Karpas-422 (cell line): ENCODE results near the gene PGP. TPM values are rescaled to one million over a fixed set of nuclear protein-coding genes. Genes with fewer than 3 reads are reported as not detected.

Experiments
- DNase-seq: peaks from one replicate; pipeline ENCODE4 v3.0.0-alpha.2; 2015
- H2AFZ ChIP-seq: fragments of 200-600 bp; sonication (generic); 2 replicates; pipeline ENCODE4 v1.6.1; 2014; ENCODE audit warnings: antibody characterized with exemption, low read length, mixed read lengths
- H3K27ac ChIP-seq: fragments of 200-600 bp; sonication (generic); 2 replicates; pipeline ENCODE4 v1.5.1; 2014; ENCODE audit warnings: mild to moderate bottlenecking, low read length, moderate library complexity
- H3K27me3 ChIP-seq: fragments of 200-600 bp; sonication (generic); 2 replicates; pipeline ENCODE4 v1.6.1; 2014; ENCODE audit warnings: low read length, mixed read lengths
- H3K36me3 ChIP-seq: fragments of 200-600 bp; sonication (generic); 2 replicates; pipeline ENCODE4 v1.6.1; 2014; ENCODE audit warnings: low read length, mixed read lengths; ENCODE audit not compliant: insufficient read depth
- H3K4me1 ChIP-seq: fragments of 200-600 bp; sonication (generic); 2 replicates; pipeline ENCODE4 v1.6.1; 2014; ENCODE audit warnings: mild to moderate bottlenecking, low read length, mixed read lengths
- H3K4me2 ChIP-seq: fragments of 200-600 bp; sonication (generic); 2 replicates; pipeline ENCODE4 v1.6.1; 2014; ENCODE audit warnings: low read length, low read depth, mild to moderate bottlenecking; ENCODE audit not compliant: poor library complexity, severe bottlenecking
- H3K4me3 ChIP-seq: fragments of 200-600 bp; sonication (generic); 2 replicates; pipeline ENCODE4 v1.5.1; 2014; ENCODE audit warnings: mild to moderate bottlenecking, antibody characterized with exemption, low read length, mixed read lengths
- H3K79me2 ChIP-seq: fragments of 200-600 bp; sonication (generic); 2 replicates; pipeline ENCODE4 v1.6.1; 2014; ENCODE audit warnings: mild to moderate bottlenecking, low read length, mixed read lengths
- H3K9ac ChIP-seq: fragments of 200-600 bp; sonication (generic); 2 replicates; pipeline ENCODE4 v1.6.0; 2014; ENCODE audit warnings: low read length
- H3K9me2 ChIP-seq: fragments of 200-600 bp; sonication (generic), shearing (Covaris generic); replicated peaks from 2 replicates; pipeline ENCODE4 v1.6.0; 2014; ENCODE audit warnings: mild to moderate bottlenecking, low read length, moderate library complexity; ENCODE audit not compliant: insufficient read depth
- H3K9me3 ChIP-seq: fragments of 300-700, 200-600 bp; sonication (generic); 2 replicates; pipeline ENCODE4 v1.6.1; 2014; ENCODE audit warnings: low read length, mixed read lengths
- H4K20me1 ChIP-seq: fragments of 200-600 bp; sonication (generic); 2 replicates; pipeline ENCODE4 v1.6.1; 2014; ENCODE audit warnings: mild to moderate bottlenecking, antibody characterized with exemption, low read length, low read depth; ENCODE audit not compliant: insufficient read depth
- total RNA-seq: library from RNA; depleted of rRNA; stranded (reverse); fragments of >200 nt; shearing (Covaris generic); gene quantifications from 2 replicates; pipeline ENCODE4 v1.2.3, GENCODE V29; 2014; ENCODE audit warnings: low replicate concordance

PGP gene
- total RNA-seq, 1 experiment from 2014 or later: 26.5 TPM

GRCh38 chr16:2235695-2236336 lies 21.2 kb upstream of the PGP start:
- Histone ChIP-seq H3K4me2 (no peak overlapping the region), H3K9me3 (no peaks in the 10 kb centered on the region), H3K27me3 (no peaks in the 10 kb centered on the region), H3K4me3 (no peak overlapping the region), H3K9me2 (no peaks in the 10 kb centered on the region), H3K36me3 (no peaks in the 10 kb centered on the region; the same call in 1 of the 2 replicates), H3K4me1 (no peaks in the 10 kb centered on the region), H3K27ac (no peak overlapping the region), H4K20me1 (0 out of 2 replicates have a peak, but pooled peaks cover 3% of the 10 kb centered on the region), H3K9ac (no peak overlapping the region), H3K79me2 (no peaks in the 10 kb centered on the region), H2AFZ (no peak overlapping the region)
- DNase-seq: no peak

GRCh38 chr16:2235234-2235651 lies 20.6 kb upstream of the PGP start:
- DNase-seq: no peak
- no peak overlapping the region for H3K9ac ChIP-seq

GRCh38 chr16:2234813-2235170 lies 20.2 kb upstream of the PGP start:
- 0 out of 2 replicates have a peak, but pooled peaks cover 3% of the 10 kb centered on the region for H4K20me1 ChIP-seq
- no peak for DNase-seq
- no peaks in the 10 kb centered on the region for H3K9me2 ChIP-seq
- no peak overlapping the region for H3K9ac ChIP-seq
- H3K27me3 ChIP-seq: no peaks in the 10 kb centered on the region
- H3K9me3 ChIP-seq: no peaks in the 10 kb centered on the region
- no peak overlapping the region for H3K4me2 ChIP-seq
- H3K27ac ChIP-seq: no peak overlapping the region
- H2AFZ ChIP-seq: no peak overlapping the region
- no peaks in the 10 kb centered on the region; the same call in 1 of the 2 replicates for H3K36me3 ChIP-seq
- no peaks in the 10 kb centered on the region for H3K79me2 ChIP-seq
- no peak overlapping the region for H3K4me3 ChIP-seq
- no peaks in the 10 kb centered on the region for H3K4me1 ChIP-seq

More at GRCh38 chr16:2235234-2235651, 20.6 kb upstream of the PGP start:
- Histone ChIP-seq H2AFZ (no peak overlapping the region), H3K4me3 (no peak overlapping the region), H3K36me3 (no peaks in the 10 kb centered on the region; the same call in 1 of the 2 replicates), H3K9me3 (no peaks in the 10 kb centered on the region), H3K27ac (no peak overlapping the region), H4K20me1 (0 out of 2 replicates have a peak, but pooled peaks cover 3% of the 10 kb centered on the region), H3K4me2 (no peak overlapping the region), H3K79me2 (no peaks in the 10 kb centered on the region), H3K27me3 (no peaks in the 10 kb centered on the region), H3K4me1 (no peaks in the 10 kb centered on the region), H3K9me2 (no peaks in the 10 kb centered on the region)

GRCh38 chr16:2233872-2234812 lies 19.5 kb upstream of the PGP start:
- no peak for DNase-seq
- H4K20me1 ChIP-seq: 0 out of 2 replicates have a peak, but pooled peaks cover 3% of the 10 kb centered on the region

GRCh38 chr16:2233046-2233775 lies 18.6 kb upstream of the PGP start:
- no peak overlapping the region for H3K4me3 ChIP-seq
- H3K4me2 ChIP-seq: no peak overlapping the region
- no peak overlapping the region for H3K27ac ChIP-seq
- H3K9ac ChIP-seq: no peak overlapping the region
- peaks cover 1% of the 10 kb centered on the region; the same call in 1 of the 2 replicates for H3K79me2 ChIP-seq
- no peak overlapping the region for H2AFZ ChIP-seq
- no peaks in the 10 kb centered on the region for H3K27me3 ChIP-seq
- no peaks in the 10 kb centered on the region for H3K9me3 ChIP-seq
- 0 out of 2 replicates have a peak, but pooled peaks cover 7% of the 10 kb centered on the region for H4K20me1 ChIP-seq
- H3K9me2 ChIP-seq: no peaks in the 10 kb centered on the region
- DNase-seq: no peak
- no peaks in the 10 kb centered on the region; the same call in 1 of the 2 replicates for H3K36me3 ChIP-seq
- H3K4me1 ChIP-seq: no peaks in the 10 kb centered on the region

More at GRCh38 chr16:2233872-2234812, 19.5 kb upstream of the PGP start:
- Histone ChIP-seq H3K27ac (no peak overlapping the region), H3K36me3 (no peaks in the 10 kb centered on the region; the same call in 1 of the 2 replicates), H3K9me2 (no peaks in the 10 kb centered on the region), H2AFZ (no peak overlapping the region), H3K79me2 (no peaks in the 10 kb centered on the region), H3K4me1 (no peaks in the 10 kb centered on the region), H3K4me2 (no peak overlapping the region), H3K4me3 (no peak overlapping the region), H3K27me3 (no peaks in the 10 kb centered on the region), H3K9ac (no peak overlapping the region), H3K9me3 (no peaks in the 10 kb centered on the region)

GRCh38 chr16:2232094-2232990 lies 17.7 kb upstream of the PGP start:
- Histone ChIP-seq H4K20me1 (0 out of 2 replicates have a peak, but pooled peaks cover 11% of the 10 kb centered on the region), H3K9me3 (no peaks in the 10 kb centered on the region), H3K36me3 (no peaks in the 10 kb centered on the region; the same call in 1 of the 2 replicates), H3K79me2 (peaks cover 9% of the 10 kb centered on the region), H3K9me2 (no peaks in the 10 kb centered on the region), H2AFZ (no peak overlapping the region), H3K4me1 (no peaks in the 10 kb centered on the region), H3K4me3 (no peak overlapping the region), H3K27me3 (no peaks in the 10 kb centered on the region), H3K9ac (no peak overlapping the region), H3K4me2 (no peak overlapping the region), H3K27ac (no peak overlapping the region)
- DNase-seq: no peak
